Caco-2 (cell line): Measurements from ENCODE around the gene FHOD3. TPM values are rescaled to one million over a fixed set of nuclear protein-coding genes. Genes with fewer than 3 reads are reported as not detected.

Source experiments
- BruUV-seq: library from RNA; stranded (reverse); fragments of 400-500 nt; replicated peaks from 2 replicates; lab custom pipeline; 2021; lab: Mats Ljungman, UMichigan
- CTCF ChIA-PET: fragments of 300-600 bp; sonication (Branson Sonifier 250); formaldehyde crosslinking; loops from one replicate; lab custom pipeline; 2022; ENCODE audit warnings: antibody characterized with exemption; lab: Charles Lee
- POLR2A ChIA-PET: fragments of 300-600 bp; sonication (Branson Sonifier 250); formaldehyde crosslinking; loops from one replicate; lab custom pipeline; 2022; ENCODE audit warnings: antibody characterized with exemption; lab: Charles Lee
- DNase-seq, 2 experiments: peaks; one replicate each; pipeline versions ENCODE4 v3.0.0 to v3.0.0-alpha.2; 2020 to 2022
- H3K27me3 ChIP-seq: replicated peaks from 2 replicates; pipeline ENCODE4 v1.6.0; 2011; ENCODE audit warnings: low read length; ENCODE audit not compliant: control insufficient read depth, insufficient read depth
- H3K36me3 ChIP-seq: 2 replicates; pipeline ENCODE4 v1.5.1; 2011; ENCODE audit warnings: low read length; ENCODE audit not compliant: control insufficient read depth, insufficient read depth
- H3K4me1 ChIP-seq: fragments of 250-450 bp; sonication (Bioruptor Pico); 2 replicates; pipeline ENCODE4 v1.5.1; 2020; ENCODE audit warnings: mild to moderate bottlenecking
- H3K4me3 ChIP-seq: 2 replicates; pipeline ENCODE4 v1.5.1; 2011; ENCODE audit warnings: low read depth, mild to moderate bottlenecking, control low read depth, low read length
- H3K9me3 ChIP-seq: fragments of 250-450 bp; sonication (Bioruptor Pico); 2 replicates; pipeline ENCODE4 v1.5.1; 2020; ENCODE audit warnings: mild to moderate bottlenecking, moderate library complexity
- H3K27ac Mint-ChIP-seq: one replicate; pipeline ENCODE4 v1.8.0; 2022; ENCODE audit warnings: mixed read lengths; ENCODE audit not compliant: unreplicated experiment
- H3K27me3 Mint-ChIP-seq: one replicate; pipeline ENCODE4 v1.8.0; 2022; ENCODE audit warnings: mixed read lengths; ENCODE audit not compliant: insufficient read depth, unreplicated experiment
- H3K36me3 Mint-ChIP-seq: one replicate; pipeline ENCODE4 v1.8.0; 2022; ENCODE audit warnings: mild to moderate bottlenecking, mixed read lengths; ENCODE audit not compliant: insufficient read depth, unreplicated experiment
- H3K4me1 Mint-ChIP-seq: one replicate; pipeline ENCODE4 v1.8.0; 2022; ENCODE audit warnings: low read depth, mixed read lengths; ENCODE audit not compliant: unreplicated experiment
- H3K4me3 Mint-ChIP-seq: one replicate; pipeline ENCODE4 v1.8.0; 2022; ENCODE audit warnings: mild to moderate bottlenecking, moderate library complexity, mixed read lengths; ENCODE audit not compliant: unreplicated experiment
- H3K9me3 Mint-ChIP-seq: one replicate; pipeline ENCODE4 v1.8.0; 2022; ENCODE audit warnings: mixed read lengths; ENCODE audit not compliant: unreplicated experiment
- intact Hi-C: fragments of 100-400 bp; cut with micrococcal nuclease; formaldehyde crosslinking; loops from one replicate; pipeline ENCODE4 v1.10.0; 2022; ENCODE audit not compliant: unreplicated experiment
- total RNA-seq: library from RNA; stranded (reverse); gene quantifications from 2 replicates; pipeline ENCODE4 v1.2.3, GENCODE V29; 2022
- TF ChIP-seq, protein P1 (sequence below), 2 experiments: fragments of 200-600 bp in 1 of 2; IDR thresholded peaks; 1 replicate in 1 of 2; 2 replicates in 1 of 2; pipeline versions ENCODE4 v1.5.1 to v1.8.0; 2011 to 2022; ENCODE audit warnings: antibody characterized with exemption in 1 of 2, control low read depth in 1 of 2, inconsistent platforms in 1 of 2, low read depth in 1 of 2, low read length in 1 of 2, mild to moderate bottlenecking in 1 of 2, moderate library complexity in 1 of 2; ENCODE audit not compliant: insufficient read depth in 1 of 2, severe bottlenecking in 1 of 2, unreplicated experiment in 1 of 2

The FHOD3 gene
- total RNA-seq, 1 experiment from 2014 or later: not detected

DNA sequence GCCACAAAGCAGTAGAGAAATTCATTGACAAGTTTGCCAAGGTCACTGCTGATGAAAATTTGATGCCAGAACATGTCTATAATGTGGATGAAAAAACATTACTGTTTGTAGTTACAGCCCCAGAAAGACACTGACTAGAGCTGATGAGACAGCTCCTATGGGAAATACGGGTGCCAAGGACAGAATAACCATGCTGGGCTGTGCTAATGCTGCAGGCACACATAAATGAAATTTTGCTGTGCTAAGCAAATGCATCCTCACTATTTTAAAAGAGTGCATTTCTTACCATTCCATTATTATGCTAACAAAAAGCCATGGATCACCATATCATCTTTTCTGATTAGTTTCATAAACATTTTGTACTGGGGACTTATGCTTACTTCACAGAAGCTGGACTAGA lies 208.2 kb downstream of the FHOD3 start:
- intact Hi-C loops: no loop called here
- BruUV-seq: no TSS peak
- H3K4me3 Mint-ChIP-seq: no peak overlapping the region
- Histone ChIP-seq H3K27me3 (no peaks in the 10 kb centered on the region), H3K36me3 (no peaks in the 10 kb centered on the region), H3K9me3 (no peaks in the 10 kb centered on the region), H3K4me1 (no peaks in the 10 kb centered on the region), H3K4me3 (no peak overlapping the region)
- POLR2A ChIA-PET: no interaction called here
- peaks cover 3% of the 10 kb centered on the region for H3K27me3 Mint-ChIP-seq
- H3K9me3 Mint-ChIP-seq: no peaks in the 10 kb centered on the region
- no peak overlapping the region for H3K27ac Mint-ChIP-seq
- no peaks in the 10 kb centered on the region for H3K36me3 Mint-ChIP-seq
- CTCF ChIA-PET: no interaction called here
- DNase-seq: no peak
- TF ChIP-seq, protein P1, sequence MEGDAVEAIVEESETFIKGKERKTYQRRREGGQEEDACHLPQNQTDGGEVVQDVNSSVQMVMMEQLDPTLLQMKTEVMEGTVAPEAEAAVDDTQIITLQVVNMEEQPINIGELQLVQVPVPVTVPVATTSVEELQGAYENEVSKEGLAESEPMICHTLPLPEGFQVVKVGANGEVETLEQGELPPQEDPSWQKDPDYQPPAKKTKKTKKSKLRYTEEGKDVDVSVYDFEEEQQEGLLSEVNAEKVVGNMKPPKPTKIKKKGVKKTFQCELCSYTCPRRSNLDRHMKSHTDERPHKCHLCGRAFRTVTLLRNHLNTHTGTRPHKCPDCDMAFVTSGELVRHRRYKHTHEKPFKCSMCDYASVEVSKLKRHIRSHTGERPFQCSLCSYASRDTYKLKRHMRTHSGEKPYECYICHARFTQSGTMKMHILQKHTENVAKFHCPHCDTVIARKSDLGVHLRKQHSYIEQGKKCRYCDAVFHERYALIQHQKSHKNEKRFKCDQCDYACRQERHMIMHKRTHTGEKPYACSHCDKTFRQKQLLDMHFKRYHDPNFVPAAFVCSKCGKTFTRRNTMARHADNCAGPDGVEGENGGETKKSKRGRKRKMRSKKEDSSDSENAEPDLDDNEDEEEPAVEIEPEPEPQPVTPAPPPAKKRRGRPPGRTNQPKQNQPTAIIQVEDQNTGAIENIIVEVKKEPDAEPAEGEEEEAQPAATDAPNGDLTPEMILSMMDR (IDR thresholded peaks at IDR 0.05; ENCODE audit: insufficient read depth in 1 of 2, low read depth in 1 of 2, low read length in 1 of 2, severe bottlenecking in 1 of 2, unreplicated experiment in 1 of 2): no peak
- H3K4me1 Mint-ChIP-seq: no peaks in the 10 kb centered on the region

DNA sequence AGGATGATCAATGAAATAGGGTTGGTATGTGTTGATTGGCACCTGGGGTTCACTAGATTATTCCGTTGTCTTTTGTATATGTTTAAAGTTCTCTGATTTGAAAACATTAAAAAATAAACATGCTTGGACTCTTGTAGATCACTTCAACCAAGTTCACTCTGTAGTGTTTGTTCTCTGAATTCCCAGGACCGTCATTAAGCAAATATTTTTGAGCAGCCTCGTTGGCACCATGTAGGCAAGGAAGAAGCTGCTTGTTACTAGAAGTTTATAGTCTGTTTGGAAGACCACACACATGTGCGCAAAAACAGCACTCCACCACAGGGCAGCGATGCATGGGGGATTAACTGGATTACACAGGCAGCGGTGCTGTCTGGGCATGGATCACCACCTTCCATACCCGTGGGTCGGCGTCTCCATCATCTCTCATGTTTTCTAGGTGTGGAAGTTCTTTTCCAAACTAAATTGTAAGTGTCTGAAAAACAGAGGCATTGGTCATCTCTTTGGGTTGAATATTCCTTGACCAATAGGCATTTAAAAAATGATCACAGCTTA lies 212.2 kb downstream of the FHOD3 start:
- Mint-ChIP-seq H3K4me1 (no peaks in the 10 kb centered on the region), H3K27me3 (peaks cover 3% of the 10 kb centered on the region), H3K36me3 (no peaks in the 10 kb centered on the region), H3K9me3 (no peaks in the 10 kb centered on the region), H3K27ac (no peak overlapping the region), H3K4me3 (no peak overlapping the region)
- CTCF ChIA-PET: no interaction called here
- TF ChIP-seq, protein P1 (IDR thresholded peaks at IDR 0.05; ENCODE audit: insufficient read depth in 1 of 2, low read depth in 1 of 2, low read length in 1 of 2, severe bottlenecking in 1 of 2, unreplicated experiment in 1 of 2): no peak
- DNase-seq: no peak
- Histone ChIP-seq H3K36me3 (no peaks in the 10 kb centered on the region), H3K27me3 (no peaks in the 10 kb centered on the region), H3K9me3 (no peaks in the 10 kb centered on the region), H3K4me1 (no peaks in the 10 kb centered on the region), H3K4me3 (no peak overlapping the region)
- intact Hi-C loops: no loop called here
- POLR2A ChIA-PET: no interaction called here
- BruUV-seq: no TSS peak

DNA sequence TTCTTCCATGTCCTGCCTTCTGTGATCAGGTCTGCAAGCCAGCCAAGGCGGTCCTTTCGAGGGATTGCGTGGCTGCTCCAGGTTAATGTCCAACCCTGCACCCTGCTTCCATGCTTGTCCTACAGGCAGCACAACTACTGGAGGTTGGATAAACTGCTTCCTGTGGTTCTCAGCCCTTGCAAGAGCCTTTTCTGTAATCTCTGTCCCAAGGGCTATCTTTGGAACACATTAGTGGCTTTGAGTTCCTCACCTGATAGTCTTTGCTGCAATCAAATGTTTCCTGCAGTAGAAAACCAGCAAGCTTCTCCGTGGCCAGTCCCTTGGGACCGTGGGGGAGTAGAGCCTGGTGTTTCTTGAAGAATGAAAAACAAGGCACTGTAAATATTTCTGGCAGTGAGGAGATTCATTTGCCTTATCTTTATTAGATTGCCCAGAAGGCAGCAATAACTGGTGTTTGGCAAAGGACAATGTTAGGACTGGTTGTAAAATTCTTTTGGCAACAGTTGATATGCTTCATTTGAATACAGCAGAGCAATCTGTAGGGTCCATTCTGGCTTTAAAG lies 214.4 kb downstream of the FHOD3 start:
- no peaks in the 10 kb centered on the region for H3K27me3 ChIP-seq
- no peak for DNase-seq
- no peaks in the 10 kb centered on the region for H3K4me1 Mint-ChIP-seq
- intact Hi-C loops: no loop called here
- H3K4me1 ChIP-seq: no peaks in the 10 kb centered on the region
- no peaks in the 10 kb centered on the region for H3K36me3 ChIP-seq
- POLR2A ChIA-PET: no interaction called here
- TF ChIP-seq, protein P1 (IDR thresholded peaks at IDR 0.05; ENCODE audit: insufficient read depth in 1 of 2, low read depth in 1 of 2, low read length in 1 of 2, severe bottlenecking in 1 of 2, unreplicated experiment in 1 of 2): no peak
- no peak overlapping the region for H3K4me3 ChIP-seq
- CTCF ChIA-PET: no interaction called here
- H3K27me3 Mint-ChIP-seq: peaks cover 3% of the 10 kb centered on the region
- no peak overlapping the region for H3K4me3 Mint-ChIP-seq
- H3K27ac Mint-ChIP-seq: no peak overlapping the region
- H3K9me3 Mint-ChIP-seq: no peaks in the 10 kb centered on the region
- no peaks in the 10 kb centered on the region for H3K9me3 ChIP-seq
- no TSS peak for BruUV-seq
- H3K36me3 Mint-ChIP-seq: no peaks in the 10 kb centered on the region
